HEK293T (cell line): ENCODE results near the gene MS4A10.

Experiments used
- BHLHE40 ChIP-seq: fragments of 450-650 bp; IDR thresholded peaks from 2 replicates; pipeline ENCODE4 v1.6.1; 2016; ENCODE audit warnings: mild to moderate bottlenecking, moderate library complexity, borderline replicate concordance
- FOXM1 ChIP-seq: fragments of 450-650 bp; IDR thresholded peaks from 2 replicates; pipeline ENCODE4 v1.6.1; 2017; ENCODE audit warnings: mild to moderate bottlenecking, borderline replicate concordance

GRCh38 chr11:60798631-60799030 lies 13.5 kb downstream of the MS4A10 start:
- TF ChIP-seq BHLHE40 = no peak
- TF ChIP-seq FOXM1 = no peak
